Caki2 (cell line): ENCODE measurements around the gene SFXN3. TPM values are rescaled to one million over a fixed set of nuclear protein-coding genes. Genes with fewer than 3 reads are reported as not detected.
"Not testable (repeated sequence)": the region's sequence is repeated elsewhere in the genome, so short reads cannot be mapped to it uniquely, and the experiment has no call there.

ENCODE experiments used
- DNase-seq: peaks from one replicate; pipeline ENCODE4 v3.0.0-alpha.2; 2015; ENCODE audit warnings: low read depth
- in situ Hi-C: cut with HindIII; loops from 2 replicates; pipeline ENCODE4 v1.10.0; 2016; ENCODE audit warnings: low sequenced_read_pairs, low pct_unique_long_range_greater_than_20kb, mixed read lengths
- total RNA-seq: library from RNA; depleted of rRNA; stranded (reverse); fragments of >200 nt; shearing (Covaris generic); gene quantifications from 2 replicates; pipeline ENCODE4 v1.2.3, GENCODE V29; 2014; ENCODE audit warnings: low replicate concordance

SFXN3 gene
- total RNA-seq, 1 experiment from 2014 or later, result 46.5 TPM

DNA sequence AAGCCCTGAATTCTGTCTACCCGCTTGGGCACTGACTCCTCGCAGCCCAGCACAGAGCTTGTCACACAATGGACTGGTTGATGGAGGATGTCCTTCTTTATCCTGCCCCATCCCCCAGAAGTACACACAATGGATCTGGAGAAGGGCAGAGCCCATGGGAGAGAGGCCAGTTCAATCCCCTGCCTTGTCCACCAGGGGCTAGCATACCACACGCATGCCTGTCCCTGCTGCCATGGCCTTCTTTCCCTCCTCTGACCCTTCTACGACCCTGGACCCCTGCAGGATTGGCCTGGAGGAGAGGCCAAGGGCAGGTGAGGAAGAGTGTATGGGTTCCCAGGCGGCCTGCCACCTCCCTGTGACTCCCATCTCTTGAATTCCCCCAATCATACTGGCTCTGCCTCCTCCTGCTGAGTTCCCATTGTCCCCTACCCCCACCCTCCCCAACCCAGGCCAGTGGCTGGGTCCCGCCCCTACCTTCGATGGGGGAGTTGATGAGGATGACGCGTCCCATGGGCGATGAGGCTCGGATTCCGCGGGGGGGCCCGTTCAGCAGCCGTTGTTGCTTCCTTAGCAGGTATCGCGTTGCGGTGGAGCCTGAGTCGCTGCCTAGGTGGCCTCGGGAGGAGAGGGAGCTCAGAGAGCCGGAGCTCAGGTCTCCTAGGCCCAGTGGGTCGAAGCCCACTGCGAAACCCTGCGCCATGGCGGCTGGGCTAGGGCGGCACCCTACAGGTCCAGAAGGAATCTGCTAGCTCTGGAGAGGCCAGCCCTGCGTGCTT, 1.3 kb upstream of the SFXN3 start:
- no peak for DNase-seq
- in situ Hi-C loops, result no loop called here

DNA sequence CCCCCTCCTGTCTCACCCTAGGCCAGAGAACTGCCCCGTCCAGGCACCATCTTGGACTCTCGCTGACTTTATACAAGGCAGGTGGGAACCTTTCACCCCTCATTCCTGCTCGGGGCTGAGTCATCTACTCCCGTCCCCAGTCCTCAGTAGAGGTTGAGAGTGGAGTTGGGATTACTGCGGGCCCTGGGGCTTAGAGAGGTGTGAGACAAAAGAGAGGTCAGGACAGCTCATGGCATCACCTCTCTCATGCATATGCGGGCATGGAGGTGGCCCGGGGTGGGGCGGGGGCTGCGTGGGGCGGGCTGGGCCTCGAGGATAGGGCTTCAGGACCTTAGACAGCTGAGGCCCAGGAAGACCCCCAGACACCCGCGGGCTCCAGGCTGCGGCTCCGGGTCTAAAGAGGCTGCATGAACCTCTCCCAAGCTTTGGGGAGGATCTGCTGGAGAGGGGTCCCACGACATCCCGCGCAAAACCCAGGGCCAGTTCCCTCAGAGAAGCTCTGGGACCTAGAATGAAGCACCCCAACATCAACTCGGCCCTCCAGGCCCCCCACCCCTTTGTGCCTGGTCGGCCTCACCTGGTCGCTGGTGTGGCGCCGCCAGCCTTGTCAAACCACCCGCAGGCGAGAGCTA, 422 bp upstream of the SFXN3 start:
- DNase-seq, result no peak
- in situ Hi-C loops, result no loop called here

DNA sequence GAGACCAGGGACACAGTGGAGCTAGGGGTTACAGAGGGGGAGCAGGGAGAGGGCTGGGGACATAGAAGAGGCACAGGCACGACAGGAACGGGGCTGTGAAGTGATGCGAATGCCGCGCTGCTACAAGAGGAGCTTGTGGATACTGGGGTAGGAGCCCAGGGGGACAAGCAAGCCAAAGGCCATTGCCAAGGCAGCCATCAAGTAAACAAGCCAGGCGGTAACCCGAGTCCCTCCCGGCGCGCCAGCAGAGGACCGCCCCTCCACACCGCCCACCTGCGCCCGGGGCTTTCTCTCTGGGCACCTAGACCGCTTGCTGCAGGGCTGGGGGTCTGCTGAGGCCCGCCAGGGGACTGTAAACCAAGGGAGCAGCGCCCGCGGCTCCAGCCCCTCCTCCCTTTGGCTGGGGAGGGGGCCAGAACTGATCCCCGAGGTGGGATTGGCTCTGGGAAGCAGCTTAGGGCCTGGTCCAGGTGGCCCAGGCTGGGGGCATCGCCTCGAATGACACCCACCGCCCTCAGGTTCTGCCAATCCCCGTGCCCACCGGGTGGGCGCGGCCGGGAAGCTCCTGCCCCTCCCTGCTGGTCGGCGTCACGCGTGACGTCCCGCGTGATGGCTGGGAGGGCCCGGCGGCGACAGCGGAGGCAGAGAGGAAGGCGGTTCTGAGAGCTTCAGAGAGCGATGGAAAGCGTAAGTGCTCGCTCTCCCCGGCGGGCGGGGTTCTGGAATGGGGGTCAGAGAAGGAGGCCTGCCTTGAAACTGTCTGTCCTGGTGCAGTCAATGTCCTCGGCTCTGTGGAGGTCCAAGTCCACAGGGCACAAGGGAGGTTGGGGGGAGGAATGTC, 982 bp downstream of the SFXN3 start:
- in situ Hi-C loops, result no loop called here
- peak; percentile 66 for DNase-seq

DNA sequence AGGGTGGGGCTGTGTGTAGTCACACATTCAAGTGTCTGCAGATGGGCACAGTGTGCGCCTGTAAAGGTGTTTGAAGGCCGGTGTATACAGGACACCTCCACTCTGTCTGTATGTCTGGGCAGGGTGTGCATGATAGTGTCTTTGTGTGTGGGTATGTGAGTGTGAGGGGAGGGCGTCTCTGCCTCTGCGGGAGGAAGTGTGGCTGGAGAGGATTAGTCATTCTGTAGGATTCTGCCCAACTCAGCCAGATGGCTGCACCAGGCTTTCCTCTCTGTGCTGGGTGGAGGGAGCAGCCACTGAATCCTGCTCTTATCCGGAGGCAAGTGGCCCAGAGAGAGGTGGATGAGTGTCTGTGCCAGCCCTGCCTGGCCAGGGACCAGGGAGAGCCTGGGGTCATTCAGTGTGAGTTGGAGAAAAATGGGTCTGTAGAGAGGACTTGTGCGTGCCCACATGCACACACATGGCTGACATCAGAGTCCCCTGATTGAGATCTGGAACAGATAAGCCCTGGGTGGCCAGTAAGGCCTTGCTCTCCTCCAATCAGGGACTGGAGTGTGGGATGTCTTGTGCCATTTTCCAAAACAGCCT, 1.7 kb downstream of the SFXN3 start:
- DNase-seq, result peak; percentile 80
- in situ Hi-C loops, result no loop called here

DNA sequence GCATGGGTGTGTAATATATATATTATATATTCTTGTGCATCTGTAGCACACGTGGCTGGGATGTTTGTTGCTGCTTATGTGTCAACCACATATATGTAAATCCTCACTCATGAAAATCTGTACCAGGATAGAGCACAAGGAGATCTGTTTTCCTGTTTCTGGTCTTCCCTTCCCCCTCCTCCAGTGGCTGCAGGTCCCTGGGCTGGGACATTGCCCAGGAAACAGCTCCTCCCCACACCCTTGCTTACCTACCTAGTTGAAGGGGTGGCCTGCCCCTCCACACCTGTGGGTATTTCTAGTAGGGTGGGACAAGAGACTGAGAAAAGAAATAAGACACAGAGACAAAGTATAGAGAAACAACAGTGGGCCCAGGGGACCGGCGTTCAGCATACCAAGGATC, 2.2 kb downstream of the SFXN3 start:
- in situ Hi-C loops, result no loop called here
- DNase-seq, result no peak

DNA sequence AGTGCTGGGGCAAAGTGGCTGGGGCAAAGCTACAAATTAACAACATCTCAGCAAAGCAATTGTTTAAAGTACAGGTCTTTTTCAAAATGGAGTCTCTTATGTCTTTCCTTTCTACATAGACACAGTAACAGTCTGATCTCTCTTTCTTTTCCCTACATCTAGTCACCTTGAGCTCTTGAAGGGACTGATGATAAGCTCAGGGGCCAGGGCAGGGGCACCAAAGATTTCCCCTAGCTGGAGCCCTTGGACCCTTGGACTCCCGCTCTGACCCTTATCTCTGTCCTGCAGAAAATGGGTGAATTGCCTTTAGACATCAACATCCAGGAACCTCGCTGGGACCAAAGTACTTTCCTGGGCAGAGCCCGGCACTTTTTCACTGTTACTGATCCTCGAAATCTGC, 3.4 kb downstream of the SFXN3 start:
- DNase-seq, in situ Hi-C loops: not testable (repeated sequence)

DNA sequence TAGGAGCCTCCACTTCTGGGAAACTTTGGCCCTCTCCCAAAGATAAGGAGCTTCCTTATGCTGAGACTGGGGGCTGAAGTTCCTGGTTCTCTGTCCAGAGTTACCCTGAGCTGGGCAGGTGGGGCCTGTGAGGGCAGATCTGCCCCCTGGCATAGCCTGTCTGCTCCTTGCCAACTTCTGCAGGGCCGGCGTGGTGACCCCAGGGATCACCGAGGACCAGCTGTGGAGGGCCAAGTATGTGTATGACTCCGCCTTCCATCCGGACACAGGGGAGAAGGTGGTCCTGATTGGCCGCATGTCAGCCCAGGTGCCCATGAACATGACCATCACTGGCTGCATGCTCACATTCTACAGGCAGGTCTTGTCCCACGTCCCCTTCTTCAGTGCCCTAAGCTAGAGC, 4.3 kb downstream of the SFXN3 start:
- in situ Hi-C loops, result no loop called here
- DNase-seq, result no peak

DNA sequence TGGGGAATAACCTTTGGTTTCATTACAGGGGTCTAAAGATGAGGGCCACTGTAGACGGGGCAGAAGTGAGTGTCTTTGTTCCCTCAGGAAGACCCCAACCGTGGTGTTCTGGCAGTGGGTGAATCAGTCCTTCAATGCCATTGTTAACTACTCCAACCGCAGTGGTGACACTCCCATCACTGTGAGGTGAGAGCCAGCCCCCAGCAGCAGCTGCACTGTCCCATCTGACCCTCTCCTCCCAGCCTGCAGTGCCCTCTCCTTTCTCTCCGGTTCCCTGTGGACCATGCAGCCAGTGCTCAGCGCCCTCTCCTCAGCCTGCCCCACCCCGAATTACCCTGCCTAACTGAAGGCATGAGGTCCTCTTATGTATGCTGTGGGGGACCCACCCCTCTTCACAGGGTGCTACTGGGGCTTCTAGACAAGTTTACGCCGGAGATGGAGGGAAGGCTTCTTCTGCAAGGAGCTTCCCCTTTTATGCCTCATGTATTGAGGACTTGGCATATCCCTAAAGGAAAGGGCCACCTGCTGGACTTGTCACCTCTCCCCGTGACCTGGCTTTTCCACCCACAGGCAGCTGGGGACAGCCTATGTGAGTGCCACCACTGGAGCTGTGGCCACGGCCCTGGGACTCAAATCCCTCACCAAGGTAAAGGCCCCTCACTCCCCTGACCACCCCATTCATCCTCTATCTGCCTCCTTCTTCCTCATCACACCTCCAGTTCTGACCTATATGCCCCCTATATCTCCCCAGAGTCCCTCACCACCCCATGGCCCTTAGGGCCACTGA, 5.1 kb downstream of the SFXN3 start:
- in situ Hi-C loops, result no loop called here
- DNase-seq, result no peak

DNA sequence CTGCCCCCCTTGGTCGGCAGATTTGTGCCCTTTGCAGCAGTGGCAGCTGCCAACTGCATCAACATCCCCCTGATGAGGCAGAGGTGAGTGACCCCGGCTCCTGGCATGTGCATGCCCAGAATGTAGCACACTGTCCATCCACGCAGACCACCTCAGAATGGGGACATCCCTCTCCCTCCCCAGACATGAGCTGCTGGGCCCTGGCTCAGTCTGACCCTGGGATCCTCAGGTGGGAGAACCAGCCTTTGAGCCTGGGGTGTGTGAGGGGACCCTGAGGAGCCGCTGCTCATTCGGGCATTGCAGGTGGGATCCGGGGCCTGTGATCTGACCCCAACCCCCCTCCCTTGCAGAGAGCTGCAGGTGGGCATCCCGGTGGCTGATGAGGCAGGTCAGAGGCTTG, 5.7 kb downstream of the SFXN3 start:
- no peak for DNase-seq
- in situ Hi-C loops, result no loop called here

DNA sequence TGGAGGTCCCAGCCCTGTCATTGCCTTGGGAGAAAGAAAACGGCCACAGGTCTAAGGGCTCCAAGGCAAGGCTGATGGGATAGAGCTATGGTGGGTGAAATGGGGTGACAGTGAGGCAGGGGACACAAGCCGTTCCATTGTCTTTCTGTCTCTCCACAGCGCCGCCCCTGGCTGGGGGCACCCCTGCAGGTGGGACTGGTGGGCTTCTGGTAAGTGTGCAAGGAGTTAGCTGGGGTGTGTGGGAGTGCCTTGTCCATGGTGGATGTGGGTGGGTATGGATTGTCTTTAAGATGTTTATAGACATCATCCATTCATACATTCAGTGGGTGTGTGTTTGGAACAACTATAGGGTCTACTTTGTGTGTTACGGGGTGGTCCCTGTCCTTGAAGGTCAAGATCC, 7.5 kb downstream of the SFXN3 start:
- in situ Hi-C loops, result no loop called here
- no peak for DNase-seq

DNA sequence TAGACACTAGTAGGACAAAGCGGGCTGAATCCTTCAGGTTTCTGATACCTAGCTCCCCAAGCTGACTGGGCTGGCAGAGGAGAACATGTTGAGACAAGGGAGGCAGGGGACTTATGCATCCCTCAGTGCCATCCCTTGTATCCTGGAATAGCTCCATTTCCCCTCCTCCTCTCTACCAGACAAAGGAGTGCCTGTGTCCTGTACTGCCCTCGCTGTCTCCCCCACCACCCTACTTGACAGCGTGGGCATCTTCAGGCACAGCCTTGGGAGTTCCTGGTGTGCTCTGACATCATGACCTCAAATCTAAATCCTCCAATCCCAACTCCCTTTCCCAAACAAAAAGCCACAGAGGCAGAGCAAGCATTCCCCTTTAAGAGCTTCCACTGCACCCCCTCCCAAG, 9.0 kb downstream of the SFXN3 start:
- DNase-seq, result no peak
- in situ Hi-C loops, result no loop called here

DNA sequence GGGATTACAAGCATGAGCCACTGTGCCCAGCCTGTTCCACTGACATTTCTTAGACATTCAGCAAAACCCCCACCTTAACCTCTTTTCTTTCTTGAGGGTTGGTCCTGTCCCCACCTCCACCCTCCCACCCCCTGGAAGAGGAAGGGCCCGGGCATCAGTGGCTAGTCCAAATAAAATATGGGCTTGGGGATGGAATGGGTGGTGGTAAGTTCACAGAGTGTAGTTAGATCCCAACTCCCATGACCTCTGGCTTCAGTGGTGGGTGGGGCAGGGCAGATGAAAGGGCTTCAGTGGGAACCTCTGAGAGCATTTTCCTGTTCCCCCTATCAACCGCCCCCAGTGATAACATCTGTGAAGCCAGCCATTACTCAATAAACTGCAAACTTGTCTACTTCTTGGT, 9.8 kb downstream of the SFXN3 start:
- in situ Hi-C loops, result no loop called here
- no peak for DNase-seq

DNA sequence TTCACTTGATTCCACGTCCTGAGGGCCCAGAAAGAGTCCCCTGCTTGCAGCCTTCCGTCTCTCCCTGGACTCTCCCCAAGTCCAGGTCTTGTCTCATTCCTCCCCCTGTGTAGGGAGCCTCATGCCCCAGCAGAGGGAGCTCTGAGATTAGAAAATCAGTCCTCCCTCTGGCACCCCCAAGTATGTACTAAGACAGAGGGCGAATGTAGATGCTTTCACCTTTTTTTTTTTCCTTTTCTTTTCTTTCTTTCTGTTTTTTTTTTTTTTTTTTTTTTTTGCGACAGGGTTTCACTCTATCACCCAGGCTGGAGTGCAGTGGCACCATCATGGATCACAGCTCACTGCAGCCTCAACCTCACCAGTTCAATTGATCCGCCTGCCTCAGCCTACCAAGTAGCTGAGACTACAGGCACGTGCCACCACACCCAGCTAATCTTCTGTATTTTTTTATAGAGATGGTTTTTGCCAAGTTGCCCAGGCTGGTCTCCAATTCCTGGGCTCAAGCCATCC, 10.3 kb downstream of the SFXN3 start:
- peak; percentile 79 for DNase-seq

DNA sequence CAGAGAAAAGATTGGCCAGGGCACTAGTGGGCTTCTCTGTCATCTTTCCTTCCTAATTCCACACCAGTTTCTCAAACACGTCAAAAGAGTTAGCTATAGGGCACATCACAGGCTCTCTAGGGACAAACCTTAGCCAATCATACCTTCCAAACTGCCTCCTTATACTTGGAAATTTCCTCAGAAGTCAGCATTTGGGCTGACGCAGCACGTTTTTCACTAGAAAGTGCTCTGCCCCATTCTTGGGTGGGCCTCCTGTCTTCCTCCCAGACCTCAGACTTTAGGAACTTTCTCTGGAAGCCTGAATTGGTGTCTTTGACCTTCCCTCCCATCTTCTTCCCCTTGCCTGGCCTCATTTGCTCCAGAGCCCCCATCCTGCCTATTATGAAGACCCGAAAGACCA, 11.1 kb downstream of the SFXN3 start:
- no peak for DNase-seq
- in situ Hi-C loops, result no loop called here

More for the DNA sequence above, 10.3 kb downstream of the SFXN3 start:
- in situ Hi-C loops, result no loop called here

DNA sequence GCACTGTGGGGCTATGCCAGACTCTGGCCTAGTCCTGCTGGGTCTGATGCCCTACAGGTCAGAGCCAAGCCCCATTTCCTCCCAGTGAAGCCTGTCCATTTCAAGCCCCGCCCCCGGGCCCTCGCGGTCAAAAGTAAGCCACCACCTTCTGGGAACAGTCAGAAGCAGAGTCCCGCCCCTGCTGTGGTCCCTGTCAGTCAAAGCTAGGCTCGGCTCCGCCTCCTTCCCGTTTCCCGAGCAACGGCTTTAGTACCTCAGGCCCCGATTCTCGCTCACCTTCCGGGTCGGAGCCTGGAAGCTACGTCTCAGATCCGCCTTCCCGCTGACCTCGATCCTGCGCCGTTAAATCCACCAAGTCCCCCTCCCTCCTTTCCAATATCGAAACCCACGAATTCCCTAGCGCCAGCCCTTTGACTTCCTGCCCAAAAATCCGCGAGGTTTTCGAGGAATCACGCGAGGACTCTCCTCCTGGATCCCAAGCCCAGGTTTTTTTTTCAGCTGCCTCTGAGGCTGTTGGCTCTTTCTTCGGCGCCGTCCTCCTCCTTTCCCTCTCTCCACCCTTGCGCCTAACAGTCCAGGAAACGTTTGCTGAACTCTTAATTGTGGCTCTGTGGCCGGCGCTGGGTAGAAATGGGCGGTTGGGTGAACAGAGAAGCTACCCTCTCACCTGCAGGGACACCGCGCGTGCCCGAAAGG, 11.8 kb downstream of the SFXN3 start:
- in situ Hi-C loops, result no loop called here
- peak; percentile 99 for DNase-seq

DNA sequence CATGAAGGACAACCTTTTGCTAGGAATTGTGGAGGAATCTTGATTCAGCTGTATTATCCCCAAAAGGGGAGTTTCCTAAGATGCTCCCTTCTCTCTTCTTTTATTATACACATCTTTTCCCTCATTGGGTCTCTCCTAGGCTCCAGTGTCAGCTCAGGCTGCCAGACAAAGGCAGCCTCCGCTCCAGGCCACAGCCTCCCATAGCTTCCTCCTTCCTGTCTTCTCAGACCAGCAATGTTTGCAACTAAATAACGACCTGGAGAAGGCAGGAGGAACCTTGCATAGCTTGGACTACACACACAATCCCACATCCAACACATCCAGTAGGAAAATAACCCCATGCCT, 12.3 kb downstream of the SFXN3 start:
- in situ Hi-C loops, result no loop called here
- DNase-seq, result no peak

DNA sequence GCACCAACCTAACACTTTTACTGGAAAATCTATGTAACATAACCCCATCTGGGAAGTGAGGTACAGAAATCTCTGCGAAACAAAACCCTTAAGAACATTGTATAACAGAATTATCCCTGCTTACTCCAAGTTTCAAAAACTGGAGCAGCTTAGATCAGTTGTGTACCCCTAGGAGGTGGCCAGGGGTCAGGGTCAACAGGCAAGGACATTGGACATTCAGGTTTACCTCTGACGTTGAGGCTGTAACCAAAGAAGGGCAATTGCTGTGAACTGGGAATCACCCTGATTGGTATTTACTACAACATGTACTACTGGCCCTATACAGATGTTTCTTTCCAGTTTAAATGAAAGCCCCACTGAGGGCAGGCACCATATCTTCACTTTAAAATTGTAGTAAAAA, 13.1 kb downstream of the SFXN3 start:
- DNase-seq, result no peak
- in situ Hi-C loops, result no loop called here
